SU-DHL-6 (cell line): ENCODE data around the gene DOCK1.

Experiments
- H2AFZ ChIP-seq: fragments of 200-600 bp; sonication (generic); 2 replicates; pipeline ENCODE4 v1.6.1; 2014; ENCODE audit warnings: low read depth, mild to moderate bottlenecking, moderate library complexity, mixed read lengths, antibody characterized with exemption, low read length; ENCODE audit not compliant: severe bottlenecking
- H3F3A ChIP-seq: fragments of 200-600 bp; shearing (Covaris generic); 2 replicates; pipeline ENCODE4 v1.6.0; 2016; ENCODE audit warnings: antibody characterized with exemption, mild to moderate bottlenecking; ENCODE audit not compliant: insufficient read depth
- H3K27ac ChIP-seq: fragments of 200-600 bp; sonication (generic); 2 replicates; pipeline ENCODE4 v1.5.1; 2016; ENCODE audit warnings: low read depth, mild to moderate bottlenecking, low read length, moderate library complexity, mixed read lengths
- H3K27me3 ChIP-seq: fragments of 200-600 bp; sonication (generic), shearing (Covaris generic); 2 replicates; pipeline ENCODE4 v1.6.0; 2014; ENCODE audit warnings: mild to moderate bottlenecking, low read length
- H3K36me3 ChIP-seq: fragments of 200-600 bp; sonication (generic); 2 replicates; pipeline ENCODE4 v1.6.1; 2014; ENCODE audit warnings: mild to moderate bottlenecking, low read length, mixed read lengths
- H3K4me2 ChIP-seq: fragments of 300-600, 200-600 bp; shearing (Covaris generic), sonication (generic); 2 replicates; pipeline ENCODE4 v1.6.0; 2014; ENCODE audit warnings: low read length, low read depth, mild to moderate bottlenecking; ENCODE audit not compliant: poor library complexity, severe bottlenecking
- H3K4me3 ChIP-seq: fragments of 200-600 bp; sonication (generic); 2 replicates; pipeline ENCODE4 v1.5.1; 2014; ENCODE audit warnings: antibody characterized with exemption, low read length, mild to moderate bottlenecking, mixed read lengths; ENCODE audit not compliant: insufficient read depth, poor library complexity, severe bottlenecking
- H3K79me2 ChIP-seq: fragments of 200-600 bp; sonication (generic); 2 replicates; pipeline ENCODE4 v1.6.1; 2014; ENCODE audit warnings: mild to moderate bottlenecking, low read length, moderate library complexity; ENCODE audit not compliant: insufficient read depth
- H3K9ac ChIP-seq: fragments of 200-600 bp; sonication (generic); 2 replicates; pipeline ENCODE4 v1.7.0; 2014; ENCODE audit warnings: mild to moderate bottlenecking, low read length
- H3K9me2 ChIP-seq: fragments of 200-600 bp; sonication (generic); replicated peaks from 2 replicates; pipeline ENCODE4 v1.6.1; 2014; ENCODE audit warnings: low read length; ENCODE audit not compliant: insufficient read depth
- H3K9me3 ChIP-seq: fragments of 200-600 bp; sonication (generic); 2 replicates; pipeline ENCODE4 v1.6.1; 2014; ENCODE audit warnings: low read length, mixed read lengths; ENCODE audit not compliant: insufficient read depth
- H4K20me1 ChIP-seq: fragments of 200-600 bp; sonication (generic); 2 replicates; pipeline ENCODE4 v1.6.1; 2014; ENCODE audit warnings: low read depth, mild to moderate bottlenecking, antibody characterized with exemption, low read length, moderate library complexity, mixed read lengths
- EZH2phosphoT487 ChIP-seq: fragments of 200-600 bp; sonication (generic), shearing (Covaris generic); conservative IDR thresholded peaks from 2 replicates; pipeline ENCODE4 v1.6.1; 2018; ENCODE audit warnings: mild to moderate bottlenecking, antibody characterized with exemption, low read length, moderate library complexity, mixed read lengths
- TF ChIP-seq, protein P1 (sequence below): fragments of 200-600 bp; sonication (generic); IDR thresholded peaks from one replicate; pipeline ENCODE4 v1.5.1; 2017; ENCODE audit warnings: antibody characterized with exemption, mild to moderate bottlenecking, low read length, moderate library complexity; ENCODE audit not compliant: insufficient read depth, poor library complexity, severe bottlenecking

DOCK1 gene

DNA sequence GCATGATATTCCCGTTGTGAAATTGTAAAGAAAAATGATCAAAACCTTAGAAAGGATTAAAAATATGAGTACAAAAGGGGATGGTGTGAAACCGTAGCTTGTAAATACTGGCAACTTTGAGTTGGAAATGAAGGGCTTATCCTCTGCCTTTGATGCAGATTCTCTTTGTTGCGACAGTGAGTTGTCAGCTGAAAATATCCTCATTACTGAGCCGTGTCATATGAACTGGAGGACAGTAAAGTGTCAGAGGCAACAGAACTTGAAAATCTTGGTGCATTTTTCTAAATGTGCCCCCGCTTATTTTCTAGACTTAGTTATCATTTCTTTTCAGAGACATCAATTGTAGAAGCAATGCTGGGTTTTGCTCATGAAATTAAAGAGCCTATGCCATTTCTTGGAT, 473.4 kb downstream of the DOCK1 start:
- H3K4me2 ChIP-seq, result no peak overlapping the region
- H3K36me3 ChIP-seq, result no peaks in the 10 kb centered on the region
- H3K4me3 ChIP-seq, result no peak overlapping the region
- TF ChIP-seq EZH2phosphoT487, result no peak
- TF ChIP-seq, protein P1, sequence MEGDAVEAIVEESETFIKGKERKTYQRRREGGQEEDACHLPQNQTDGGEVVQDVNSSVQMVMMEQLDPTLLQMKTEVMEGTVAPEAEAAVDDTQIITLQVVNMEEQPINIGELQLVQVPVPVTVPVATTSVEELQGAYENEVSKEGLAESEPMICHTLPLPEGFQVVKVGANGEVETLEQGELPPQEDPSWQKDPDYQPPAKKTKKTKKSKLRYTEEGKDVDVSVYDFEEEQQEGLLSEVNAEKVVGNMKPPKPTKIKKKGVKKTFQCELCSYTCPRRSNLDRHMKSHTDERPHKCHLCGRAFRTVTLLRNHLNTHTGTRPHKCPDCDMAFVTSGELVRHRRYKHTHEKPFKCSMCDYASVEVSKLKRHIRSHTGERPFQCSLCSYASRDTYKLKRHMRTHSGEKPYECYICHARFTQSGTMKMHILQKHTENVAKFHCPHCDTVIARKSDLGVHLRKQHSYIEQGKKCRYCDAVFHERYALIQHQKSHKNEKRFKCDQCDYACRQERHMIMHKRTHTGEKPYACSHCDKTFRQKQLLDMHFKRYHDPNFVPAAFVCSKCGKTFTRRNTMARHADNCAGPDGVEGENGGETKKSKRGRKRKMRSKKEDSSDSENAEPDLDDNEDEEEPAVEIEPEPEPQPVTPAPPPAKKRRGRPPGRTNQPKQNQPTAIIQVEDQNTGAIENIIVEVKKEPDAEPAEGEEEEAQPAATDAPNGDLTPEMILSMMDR, result no peak
- H3F3A ChIP-seq, result no peaks in the 10 kb centered on the region
- H3K9ac ChIP-seq, result no peak overlapping the region
- H3K79me2 ChIP-seq, result no peaks in the 10 kb centered on the region
- no peak overlapping the region for H2AFZ ChIP-seq
- H3K9me2 ChIP-seq, result no peaks in the 10 kb centered on the region
- no peaks in the 10 kb centered on the region for H3K9me3 ChIP-seq
- no peak overlapping the region for H3K27ac ChIP-seq
- no peaks in the 10 kb centered on the region for H4K20me1 ChIP-seq
- no peaks in the 10 kb centered on the region for H3K27me3 ChIP-seq

GRCh38 chr10:127384532-127384931, 479.3 kb downstream of the DOCK1 start:
- Histone ChIP-seq H3K9me2 (no peaks in the 10 kb centered on the region), H3K9me3 (no peaks in the 10 kb centered on the region), H3K79me2 (no peaks in the 10 kb centered on the region), H3F3A (no peaks in the 10 kb centered on the region), H3K27me3 (no peaks in the 10 kb centered on the region), H3K4me2 (no peak overlapping the region), H3K9ac (no peak overlapping the region), H4K20me1 (no peaks in the 10 kb centered on the region), H3K4me3 (no peak overlapping the region), H3K27ac (no peak overlapping the region), H2AFZ (no peak overlapping the region), H3K36me3 (no peaks in the 10 kb centered on the region)
- TF ChIP-seq, protein P1, result no peak
- TF ChIP-seq EZH2phosphoT487, result no peak

DNA sequence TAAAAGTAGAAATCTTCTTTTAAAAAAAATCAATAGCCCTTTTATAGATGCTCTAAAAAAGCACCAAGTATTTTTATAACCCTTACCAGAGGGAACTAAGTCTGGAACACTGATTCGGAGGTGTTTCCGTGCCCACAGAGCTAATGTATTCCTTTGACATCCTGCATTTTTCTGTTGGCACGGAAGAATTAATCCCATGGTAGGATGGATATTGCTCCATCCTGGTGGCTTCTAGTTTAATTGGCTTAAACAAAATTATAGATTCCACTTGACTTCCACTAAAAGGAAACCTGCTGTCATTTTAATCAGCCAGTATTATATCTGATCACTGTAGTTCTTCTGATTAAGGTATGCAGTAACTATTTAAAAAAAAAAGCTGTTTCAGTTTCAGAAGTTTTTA, 479.8 kb downstream of the DOCK1 start:
- H3K79me2 ChIP-seq, result no peaks in the 10 kb centered on the region
- no peaks in the 10 kb centered on the region for H3K27me3 ChIP-seq
- H3K9me3 ChIP-seq, result no peaks in the 10 kb centered on the region
- H3K4me3 ChIP-seq, result no peak overlapping the region
- H3K4me2 ChIP-seq, result no peak overlapping the region
- H4K20me1 ChIP-seq, result no peaks in the 10 kb centered on the region
- H3F3A ChIP-seq, result no peaks in the 10 kb centered on the region
- H3K27ac ChIP-seq, result no peak overlapping the region
- no peak overlapping the region for H3K9ac ChIP-seq
- H2AFZ ChIP-seq, result no peak overlapping the region
- no peaks in the 10 kb centered on the region for H3K9me2 ChIP-seq
- no peaks in the 10 kb centered on the region for H3K36me3 ChIP-seq
- TF ChIP-seq, protein P1, result no peak
- TF ChIP-seq EZH2phosphoT487, result no peak
